ENCODE data around the gene PPFIA2. TPM values are rescaled to one million over a fixed set of nuclear protein-coding genes. Genes with fewer than 3 reads are reported as not detected.

PPFIA2 gene
- polyA plus RNA-seq, 1 experiment, result 0.20 TPM

DNA sequence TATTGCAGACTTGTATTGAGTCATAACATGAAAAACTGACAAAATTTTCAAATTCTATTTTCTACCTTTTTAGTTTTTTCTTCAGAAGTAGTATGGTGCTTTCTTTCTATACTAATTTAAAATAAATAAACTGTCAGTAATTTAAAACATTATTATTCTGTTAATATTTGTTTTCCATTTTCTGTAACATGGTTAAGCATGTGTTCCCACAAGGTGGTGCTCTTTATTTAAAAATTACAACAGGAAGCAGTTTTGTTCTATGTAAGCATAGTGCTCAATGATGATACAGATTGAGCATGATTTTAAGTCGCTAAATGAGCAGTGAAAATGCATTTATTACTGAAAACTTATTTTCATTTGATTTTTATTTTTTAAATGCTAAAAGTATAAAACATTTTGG lies 114.6 kb downstream of the PPFIA2 start:
- no peak for DNase-seq (ENCODE audit: low read depth, low spot score)
- POLR2A ChIA-PET, result no interaction called here
- Histone ChIP-seq H3K9me3 (ENCODE audit: control insufficient read depth, insufficient read depth, low read length) (no peaks in the 10 kb centered on the region), H3K27ac (ENCODE audit: low read depth, low read length) (no peak overlapping the region), H3K4me3 (ENCODE audit: low read depth, low read length) (no peak overlapping the region), H3K27me3 (ENCODE audit: control insufficient read depth, insufficient read depth, low read length) (no peaks in the 10 kb centered on the region)
- CTCF ChIA-PET, result interaction anchor here (0.9 to 3.2 kb wide), 4 partner anchors 156 to 982 kb away, joined by 3 to 17 read pairs (median 4); no protein-coding TSS in a partner anchor
- TF ChIP-seq CTCF (IDR thresholded peaks at IDR 0.05; ENCODE audit: low read depth, low read length), result peak; percentile 49

GRCh38 chr12:81639196-81639595 lies 120.0 kb downstream of the PPFIA2 start:
- DNase-seq (ENCODE audit: low read depth, low spot score), result no peak
- H3K27ac ChIP-seq (ENCODE audit: low read depth, low read length), result no peak overlapping the region
- POLR2A ChIA-PET, result no interaction called here
- CTCF ChIA-PET, result no interaction called here
- H3K27me3 ChIP-seq (ENCODE audit: control insufficient read depth, insufficient read depth, low read length), result no peaks in the 10 kb centered on the region
- no peaks in the 10 kb centered on the region for H3K9me3 ChIP-seq (ENCODE audit: control insufficient read depth, insufficient read depth, low read length)
- no peak for TF ChIP-seq CTCF (IDR thresholded peaks at IDR 0.05; ENCODE audit: low read depth, low read length)
- H3K4me3 ChIP-seq (ENCODE audit: low read depth, low read length), result no peak overlapping the region

DNA sequence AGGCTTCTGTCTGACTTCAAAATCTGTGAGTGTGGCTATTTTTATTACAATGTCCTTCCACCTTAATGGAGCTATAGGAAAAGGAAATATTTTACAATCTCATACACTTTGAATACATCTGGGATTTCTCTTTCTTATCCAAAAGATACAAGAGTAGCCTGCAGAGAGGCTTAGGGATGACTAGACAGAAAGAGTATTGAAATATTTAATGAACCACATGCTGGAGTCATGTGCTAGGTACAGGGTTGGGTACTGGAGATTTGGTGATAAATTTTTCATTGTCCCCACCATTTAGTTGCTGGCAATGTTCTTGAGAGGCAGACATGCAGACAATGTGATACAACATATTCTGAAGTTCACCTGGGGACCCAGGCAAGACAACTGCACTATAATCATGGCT lies 126.0 kb downstream of the PPFIA2 start:
- H3K4me3 ChIP-seq (ENCODE audit: low read depth, low read length), result no peak overlapping the region
- no peak overlapping the region for H3K27ac ChIP-seq (ENCODE audit: low read depth, low read length)
- ChIA-PET POLR2A (no interaction called here), CTCF (no interaction called here)
- no peaks in the 10 kb centered on the region for H3K9me3 ChIP-seq (ENCODE audit: control insufficient read depth, insufficient read depth, low read length)
- TF ChIP-seq CTCF (IDR thresholded peaks at IDR 0.05; ENCODE audit: low read depth, low read length), result no peak
- no peaks in the 10 kb centered on the region for H3K27me3 ChIP-seq (ENCODE audit: control insufficient read depth, insufficient read depth, low read length)
- no peak for DNase-seq (ENCODE audit: low read depth, low spot score)

DNA sequence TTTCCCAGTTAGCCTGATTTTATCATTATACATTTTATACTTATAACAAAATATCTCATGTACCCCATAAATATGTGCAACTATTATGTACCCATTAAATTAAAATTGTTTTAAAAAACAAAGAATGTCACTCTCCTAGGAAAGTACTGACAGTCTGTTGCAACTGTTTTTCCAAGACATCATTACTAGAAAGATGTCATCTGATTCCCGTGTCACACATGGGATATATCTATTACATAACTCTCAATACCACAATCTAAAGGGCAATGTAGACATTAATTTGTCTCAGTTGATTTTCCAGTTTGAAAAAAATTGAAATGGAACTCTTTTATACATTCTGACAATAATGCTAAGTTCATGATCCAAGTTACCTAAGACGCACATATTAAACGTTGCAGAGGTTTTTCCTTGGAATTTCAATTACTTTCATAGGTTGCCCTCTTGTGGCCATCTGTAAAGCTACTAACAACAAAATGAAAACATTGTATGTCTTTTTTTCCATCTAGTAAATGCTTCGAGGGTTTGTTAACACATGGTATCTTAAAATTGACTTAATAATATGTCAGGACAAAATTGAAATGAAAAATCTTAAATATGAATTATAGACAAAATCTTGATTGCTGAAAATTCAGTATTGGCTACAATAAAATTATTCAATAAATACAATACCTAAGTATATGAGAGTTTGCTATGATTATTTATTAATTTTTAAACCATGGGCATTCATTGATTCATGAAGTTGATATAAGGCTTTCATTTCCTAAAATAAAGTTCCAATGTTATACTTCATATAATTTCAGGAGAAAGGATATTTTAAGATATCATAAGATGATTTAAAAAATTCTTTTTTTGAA lies 131.6 kb downstream of the PPFIA2 start:
- ChIA-PET POLR2A (no interaction called here), CTCF (interaction anchor here (0.5 to 1.2 kb wide), 13 partner anchors 10 to 710 kb away, joined by 3 to 6 read pairs (median 4); no protein-coding TSS in a partner anchor)
- peak; percentile 0 for DNase-seq (ENCODE audit: low read depth, low spot score)
- Histone ChIP-seq H3K27me3 (ENCODE audit: control insufficient read depth, insufficient read depth, low read length) (no peaks in the 10 kb centered on the region), H3K27ac (ENCODE audit: low read depth, low read length) (no peak overlapping the region), H3K4me3 (ENCODE audit: low read depth, low read length) (no peak overlapping the region), H3K9me3 (ENCODE audit: control insufficient read depth, insufficient read depth, low read length) (no peaks in the 10 kb centered on the region)
- TF ChIP-seq CTCF (IDR thresholded peaks at IDR 0.05; ENCODE audit: low read depth, low read length), result peak; percentile 70

DNA sequence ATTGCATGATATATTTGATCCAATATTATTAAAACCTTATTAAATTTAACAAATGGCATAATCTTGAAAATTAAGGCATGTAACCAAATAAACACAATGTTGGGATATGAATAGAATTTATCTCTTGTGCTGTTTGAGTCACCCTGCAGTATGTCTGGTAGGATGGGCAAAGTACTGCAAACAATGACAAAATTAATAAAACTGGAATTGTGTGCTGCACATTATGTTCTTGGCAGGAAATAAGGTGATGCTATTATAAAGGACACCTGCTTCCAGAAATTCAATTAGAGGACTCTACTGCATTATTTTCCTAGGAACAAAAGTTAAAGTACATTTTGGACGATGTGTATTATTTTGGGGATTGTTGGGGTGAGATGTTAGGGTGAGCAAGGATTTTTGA lies 132.7 kb downstream of the PPFIA2 start:
- CTCF ChIA-PET, result interaction anchor here (1.4 kb wide), 1 partner anchor 175 kb away, joined by 10 read pairs; no protein-coding TSS in a partner anchor
- Histone ChIP-seq H3K9me3 (ENCODE audit: control insufficient read depth, insufficient read depth, low read length) (no peaks in the 10 kb centered on the region), H3K4me3 (ENCODE audit: low read depth, low read length) (no peak overlapping the region), H3K27ac (ENCODE audit: low read depth, low read length) (no peak overlapping the region), H3K27me3 (ENCODE audit: control insufficient read depth, insufficient read depth, low read length) (no peaks in the 10 kb centered on the region)
- no peak for DNase-seq (ENCODE audit: low read depth, low spot score)
- POLR2A ChIA-PET, result no interaction called here
- TF ChIP-seq CTCF (IDR thresholded peaks at IDR 0.05; ENCODE audit: low read depth, low read length), result no peak
